Measurements from ENCODE around the gene OR1I1. TPM values are rescaled to one million over a fixed set of nuclear protein-coding genes. Genes with fewer than 3 reads are reported as not detected.

OR1I1 gene
- total RNA-seq, 1 donor = not detected

- no peak overlapping the region for H3K4me3 ChIP-seq (ENCODE audit: low read depth, low read length)
- no peak for TF ChIP-seq CTCF (IDR thresholded peaks at IDR 0.05; ENCODE audit: insufficient read depth, low read length)
- DNase-seq (ENCODE audit: low read depth) = no peak
Measured at GRCh38 chr19:15098460-15098859, 16.4 kb downstream of the OR1I1 start.

GRCh38 chr19:15099017-15099582, 17.1 kb downstream of the OR1I1 start:
- no peak overlapping the region for H3K4me3 ChIP-seq (ENCODE audit: low read depth, low read length)
- DNase-seq (ENCODE audit: low read depth) = no peak
- no peak for TF ChIP-seq CTCF (IDR thresholded peaks at IDR 0.05; ENCODE audit: insufficient read depth, low read length)

- TF ChIP-seq CTCF (IDR thresholded peaks at IDR 0.05; ENCODE audit: insufficient read depth, low read length) = peak; percentile 72
- H3K4me3 ChIP-seq (ENCODE audit: low read depth, low read length) = no peak overlapping the region
- DNase-seq (ENCODE audit: low read depth) = peak; percentile 54
Measured at GRCh38 chr19:15101479-15102082, 19.6 kb downstream of the OR1I1 start.

- no peak for TF ChIP-seq CTCF (IDR thresholded peaks at IDR 0.05; ENCODE audit: insufficient read depth, low read length)
- DNase-seq (ENCODE audit: low read depth) = no peak
- no peak overlapping the region for H3K4me3 ChIP-seq (ENCODE audit: low read depth, low read length)
Measured at GRCh38 chr19:15104003-15104402, 22.0 kb downstream of the OR1I1 start.

- no peak for DNase-seq (ENCODE audit: low read depth)
- TF ChIP-seq CTCF (IDR thresholded peaks at IDR 0.05; ENCODE audit: insufficient read depth, low read length) = no peak
- H3K4me3 ChIP-seq (ENCODE audit: low read depth, low read length) = no peak overlapping the region
Measured at GRCh38 chr19:15104411-15104810, 22.4 kb downstream of the OR1I1 start.

GRCh38 chr19:15105044-15105443, 23.0 kb downstream of the OR1I1 start:
- no peak overlapping the region for H3K4me3 ChIP-seq (ENCODE audit: low read depth, low read length)
- DNase-seq (ENCODE audit: low read depth) = no peak
- no peak for TF ChIP-seq CTCF (IDR thresholded peaks at IDR 0.05; ENCODE audit: insufficient read depth, low read length)
